NT2/D1 (cell line): ENCODE results near the gene NLGN1.

ENCODE experiments used
- SUZ12 ChIP-seq: IDR thresholded peaks from 2 replicates; pipeline ENCODE4 v1.6.1; 2011; ENCODE audit not compliant: insufficient read length, insufficient read depth; ENCODE audit errors: extremely low read depth
- YY1 ChIP-seq: IDR thresholded peaks from 2 replicates; pipeline ENCODE4 v1.6.1; 2011; ENCODE audit not compliant: insufficient read length, insufficient read depth

GRCh38 chr3:173902871-173903270, 505.3 kb downstream of the NLGN1 start:
- no peak for TF ChIP-seq SUZ12
- TF ChIP-seq YY1: no peak
